GM23338 (cell line): ENCODE results near the gene ADGRV1. TPM values are rescaled to one million over a fixed set of nuclear protein-coding genes. Genes with fewer than 3 reads are reported as not detected.

Source experiments
- ATAC-seq: fragments of 200-7000 bp; cut with Tn5 transposase; 3 replicates; pipeline ENCODE4 v1.9.1; 2020
- DNase-seq: peaks from one replicate; pipeline ENCODE4 v3.0.0-alpha.2; 2015; ENCODE audit warnings: low spot score
- H2AFZ ChIP-seq: fragments of 200-600 bp; sonication (generic); 2 replicates; pipeline ENCODE4 v1.8.0; 2016; ENCODE audit warnings: antibody characterized with exemption, mild to moderate bottlenecking, moderate library complexity
- H3F3A ChIP-seq: fragments of 200-600 bp; sonication (generic); replicated peaks from 2 replicates; pipeline ENCODE4 v1.8.0; 2017; ENCODE audit warnings: antibody characterized with exemption, mixed run types, low read depth
- H3K27ac ChIP-seq: fragments of 200-600 bp; sonication (generic); 2 replicates; pipeline ENCODE4 v1.6.1; 2016; ENCODE audit warnings: low read depth
- H3K27me3 ChIP-seq: fragments of 200-600 bp; sonication (generic); 2 replicates; pipeline ENCODE4 v1.8.0; 2016; ENCODE audit warnings: mild to moderate bottlenecking, mixed run types, moderate library complexity; ENCODE audit not compliant: insufficient read depth
- H3K36me3 ChIP-seq: fragments of 200-600 bp; sonication (generic); 2 replicates; pipeline ENCODE4 v1.8.0; 2016; ENCODE audit warnings: mild to moderate bottlenecking; ENCODE audit not compliant: insufficient read depth
- H3K4me1 ChIP-seq: fragments of 200-600 bp; sonication (generic); 2 replicates; pipeline ENCODE4 v1.8.0; 2016; ENCODE audit warnings: mild to moderate bottlenecking, moderate library complexity; ENCODE audit not compliant: insufficient read depth
- H3K4me2 ChIP-seq: fragments of 200-600 bp; sonication (generic); 2 replicates; pipeline ENCODE4 v1.7.1; 2017; ENCODE audit warnings: mixed run types
- H3K4me3 ChIP-seq: fragments of 200-600 bp; sonication (generic); 2 replicates; pipeline ENCODE4 v1.6.1; 2016; ENCODE audit warnings: mixed run types
- H3K79me2 ChIP-seq: fragments of 200-600 bp; sonication (generic); replicated peaks from 2 replicates; pipeline ENCODE4 v1.8.0; 2017; ENCODE audit warnings: mild to moderate bottlenecking; ENCODE audit not compliant: insufficient read depth
- H3K9me2 ChIP-seq: fragments of 200-600 bp; sonication (generic); 2 replicates; pipeline ENCODE4 v1.8.0; 2017; ENCODE audit not compliant: insufficient read depth
- H4K20me1 ChIP-seq: fragments of 200-600 bp; sonication (generic); replicated peaks from 2 replicates; pipeline ENCODE4 v1.8.0; 2017; ENCODE audit warnings: mild to moderate bottlenecking; ENCODE audit not compliant: insufficient read depth
- H3K27ac Mint-ChIP-seq: 2 replicates; pipeline ENCODE4 v1.8.0; 2020; ENCODE audit warnings: inconsistent platforms, mild to moderate bottlenecking, moderate library complexity, mixed read lengths
- H3K27me3 Mint-ChIP-seq: 3 replicates; pipeline ENCODE4 v1.8.0; 2022; ENCODE audit warnings: low read depth, mild to moderate bottlenecking, moderate library complexity, mixed read lengths, inconsistent platforms; ENCODE audit not compliant: insufficient read depth, poor library complexity
- H3K36me3 Mint-ChIP-seq: 3 replicates; pipeline ENCODE4 v1.8.0; 2021; ENCODE audit warnings: low read depth, mild to moderate bottlenecking, inconsistent platforms, moderate library complexity, mixed read lengths
- H3K4me1 Mint-ChIP-seq: 3 replicates; pipeline ENCODE4 v1.8.0; 2020; ENCODE audit warnings: mild to moderate bottlenecking, inconsistent platforms, mixed read lengths
- H3K4me3 Mint-ChIP-seq: 3 replicates; pipeline ENCODE4 v1.8.0; 2021; ENCODE audit warnings: moderate library complexity, mild to moderate bottlenecking, inconsistent platforms, mixed read lengths
- H3K9me3 Mint-ChIP-seq: 3 replicates; pipeline ENCODE4 v1.8.0; 2020; ENCODE audit warnings: moderate library complexity, mild to moderate bottlenecking, inconsistent platforms, mixed read lengths
- CREB1 ChIP-seq: fragments of 250-450 bp; sonication (Bioruptor Pico); IDR thresholded peaks from 2 replicates; pipeline ENCODE4 v1.5.0; 2020; ENCODE audit warnings: low read depth, mild to moderate bottlenecking, moderate library complexity
- EZH2 ChIP-seq: fragments of 200-600 bp; sonication (generic); IDR thresholded peaks from one replicate; pipeline ENCODE4 v1.8.0; 2017; ENCODE audit warnings: antibody characterized with exemption, mild to moderate bottlenecking, low read depth; ENCODE audit not compliant: unreplicated experiment
- EZH2phosphoT487 ChIP-seq: fragments of 200-600 bp; sonication (generic); IDR thresholded peaks from one replicate; pipeline ENCODE4 v1.8.1; 2018; ENCODE audit warnings: antibody characterized with exemption; ENCODE audit not compliant: unreplicated experiment
- JUNB ChIP-seq: IDR thresholded peaks from one replicate; pipeline ENCODE4 v1.6.1; 2016; ENCODE audit warnings: antibody characterized with exemption; ENCODE audit not compliant: unreplicated experiment
- NANOG ChIP-seq: IDR thresholded peaks from 2 replicates; pipeline ENCODE4 v1.6.1; 2016; ENCODE audit warnings: antibody characterized with exemption, borderline replicate concordance
- POLR2AphosphoS5 ChIP-seq: IDR thresholded peaks from 2 replicates; pipeline ENCODE4 v1.6.1; 2016; ENCODE audit warnings: antibody characterized with exemption, low read depth
- STAT1 ChIP-seq: IDR thresholded peaks from one replicate; pipeline ENCODE4 v1.6.1; 2016; ENCODE audit warnings: antibody characterized with exemption; ENCODE audit not compliant: unreplicated experiment
- ZNF114 ChIP-seq: fragments of 250-450 bp; sonication (Bioruptor Pico); IDR thresholded peaks from 2 replicates; pipeline ENCODE4 v1.5.0; 2020; ENCODE audit warnings: mild to moderate bottlenecking, moderate library complexity
- polyA plus RNA-seq: library from polyadenylated mRNA; unstranded; fragments of >200 nt; fragmentation: Nextera tagmentation; extraction: Ambion mirVana; gene quantifications from 2 replicates; pipeline ENCODE4 v1.2.1, GENCODE V29; 2016
- total RNA-seq: library from RNA; depleted of rRNA; stranded (reverse); fragments of >200 nt; shearing (Covaris generic); gene quantifications from 2 replicates; pipeline ENCODE4 v1.2.3, GENCODE V29; 2014
- TF ChIP-seq, protein P1 (sequence below): IDR thresholded peaks from 2 replicates; pipeline ENCODE4 v1.6.1; 2016; ENCODE audit warnings: antibody characterized with exemption
- TF ChIP-seq, protein P2 (sequence below): fragments of 250-450 bp; sonication (Bioruptor Pico); IDR thresholded peaks from 2 replicates; pipeline ENCODE4 v1.5.0; 2020; ENCODE audit warnings: mild to moderate bottlenecking, moderate library complexity
- TF ChIP-seq, protein P3 (sequence below), 2 experiments: fragments of 200-600 bp in 1 of 2; sonication (generic) in 1 of 2; conservative IDR thresholded peaks; 2 replicates each; pipeline versions ENCODE4 v1.5.1 to v1.6.1; 2016 to 2017; ENCODE audit warnings: antibody characterized with exemption in 2 of 2, low read depth in 2 of 2, mild to moderate bottlenecking in 2 of 2, moderate library complexity in 1 of 2

ADGRV1 gene
- total and polyA plus RNA-seq, 2 experiments from 2014 or later, result 46.1 to 149 TPM

DNA sequence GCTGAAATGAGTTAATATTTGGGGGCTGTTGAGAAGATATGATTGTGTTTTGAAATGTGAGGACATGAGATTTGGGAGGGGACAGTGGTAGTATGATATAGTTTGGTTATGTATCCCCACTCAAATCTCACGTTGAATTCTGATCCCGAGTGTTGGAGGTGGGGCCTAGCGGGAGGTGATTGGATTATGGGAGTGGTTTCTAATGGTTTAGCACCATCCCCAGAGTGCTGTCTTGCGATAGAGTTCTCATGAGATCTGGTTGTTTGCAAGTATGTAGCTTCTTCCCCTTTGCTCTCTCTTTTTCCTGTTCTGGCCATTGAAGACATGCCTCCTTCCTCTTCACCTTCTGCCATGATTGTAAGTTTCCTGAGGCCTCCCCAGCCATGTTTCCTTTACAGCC, 438.5 kb downstream of the ADGRV1 start:
- no peaks in the 10 kb centered on the region for H3K9me2 ChIP-seq
- no peaks in the 10 kb centered on the region for H3K27me3 ChIP-seq
- no peak for TF ChIP-seq STAT1
- TF ChIP-seq, protein P1, sequence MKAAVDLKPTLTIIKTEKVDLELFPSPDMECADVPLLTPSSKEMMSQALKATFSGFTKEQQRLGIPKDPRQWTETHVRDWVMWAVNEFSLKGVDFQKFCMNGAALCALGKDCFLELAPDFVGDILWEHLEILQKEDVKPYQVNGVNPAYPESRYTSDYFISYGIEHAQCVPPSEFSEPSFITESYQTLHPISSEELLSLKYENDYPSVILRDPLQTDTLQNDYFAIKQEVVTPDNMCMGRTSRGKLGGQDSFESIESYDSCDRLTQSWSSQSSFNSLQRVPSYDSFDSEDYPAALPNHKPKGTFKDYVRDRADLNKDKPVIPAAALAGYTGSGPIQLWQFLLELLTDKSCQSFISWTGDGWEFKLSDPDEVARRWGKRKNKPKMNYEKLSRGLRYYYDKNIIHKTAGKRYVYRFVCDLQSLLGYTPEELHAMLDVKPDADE, result no peak
- TF ChIP-seq ZNF114 (CRISPR knock-in tag), result no peak
- no peak for TF ChIP-seq CREB1 (CRISPR knock-in tag)
- TF ChIP-seq EZH2, result no peak
- TF ChIP-seq POLR2AphosphoS5, result no peak
- TF ChIP-seq, protein P2, sequence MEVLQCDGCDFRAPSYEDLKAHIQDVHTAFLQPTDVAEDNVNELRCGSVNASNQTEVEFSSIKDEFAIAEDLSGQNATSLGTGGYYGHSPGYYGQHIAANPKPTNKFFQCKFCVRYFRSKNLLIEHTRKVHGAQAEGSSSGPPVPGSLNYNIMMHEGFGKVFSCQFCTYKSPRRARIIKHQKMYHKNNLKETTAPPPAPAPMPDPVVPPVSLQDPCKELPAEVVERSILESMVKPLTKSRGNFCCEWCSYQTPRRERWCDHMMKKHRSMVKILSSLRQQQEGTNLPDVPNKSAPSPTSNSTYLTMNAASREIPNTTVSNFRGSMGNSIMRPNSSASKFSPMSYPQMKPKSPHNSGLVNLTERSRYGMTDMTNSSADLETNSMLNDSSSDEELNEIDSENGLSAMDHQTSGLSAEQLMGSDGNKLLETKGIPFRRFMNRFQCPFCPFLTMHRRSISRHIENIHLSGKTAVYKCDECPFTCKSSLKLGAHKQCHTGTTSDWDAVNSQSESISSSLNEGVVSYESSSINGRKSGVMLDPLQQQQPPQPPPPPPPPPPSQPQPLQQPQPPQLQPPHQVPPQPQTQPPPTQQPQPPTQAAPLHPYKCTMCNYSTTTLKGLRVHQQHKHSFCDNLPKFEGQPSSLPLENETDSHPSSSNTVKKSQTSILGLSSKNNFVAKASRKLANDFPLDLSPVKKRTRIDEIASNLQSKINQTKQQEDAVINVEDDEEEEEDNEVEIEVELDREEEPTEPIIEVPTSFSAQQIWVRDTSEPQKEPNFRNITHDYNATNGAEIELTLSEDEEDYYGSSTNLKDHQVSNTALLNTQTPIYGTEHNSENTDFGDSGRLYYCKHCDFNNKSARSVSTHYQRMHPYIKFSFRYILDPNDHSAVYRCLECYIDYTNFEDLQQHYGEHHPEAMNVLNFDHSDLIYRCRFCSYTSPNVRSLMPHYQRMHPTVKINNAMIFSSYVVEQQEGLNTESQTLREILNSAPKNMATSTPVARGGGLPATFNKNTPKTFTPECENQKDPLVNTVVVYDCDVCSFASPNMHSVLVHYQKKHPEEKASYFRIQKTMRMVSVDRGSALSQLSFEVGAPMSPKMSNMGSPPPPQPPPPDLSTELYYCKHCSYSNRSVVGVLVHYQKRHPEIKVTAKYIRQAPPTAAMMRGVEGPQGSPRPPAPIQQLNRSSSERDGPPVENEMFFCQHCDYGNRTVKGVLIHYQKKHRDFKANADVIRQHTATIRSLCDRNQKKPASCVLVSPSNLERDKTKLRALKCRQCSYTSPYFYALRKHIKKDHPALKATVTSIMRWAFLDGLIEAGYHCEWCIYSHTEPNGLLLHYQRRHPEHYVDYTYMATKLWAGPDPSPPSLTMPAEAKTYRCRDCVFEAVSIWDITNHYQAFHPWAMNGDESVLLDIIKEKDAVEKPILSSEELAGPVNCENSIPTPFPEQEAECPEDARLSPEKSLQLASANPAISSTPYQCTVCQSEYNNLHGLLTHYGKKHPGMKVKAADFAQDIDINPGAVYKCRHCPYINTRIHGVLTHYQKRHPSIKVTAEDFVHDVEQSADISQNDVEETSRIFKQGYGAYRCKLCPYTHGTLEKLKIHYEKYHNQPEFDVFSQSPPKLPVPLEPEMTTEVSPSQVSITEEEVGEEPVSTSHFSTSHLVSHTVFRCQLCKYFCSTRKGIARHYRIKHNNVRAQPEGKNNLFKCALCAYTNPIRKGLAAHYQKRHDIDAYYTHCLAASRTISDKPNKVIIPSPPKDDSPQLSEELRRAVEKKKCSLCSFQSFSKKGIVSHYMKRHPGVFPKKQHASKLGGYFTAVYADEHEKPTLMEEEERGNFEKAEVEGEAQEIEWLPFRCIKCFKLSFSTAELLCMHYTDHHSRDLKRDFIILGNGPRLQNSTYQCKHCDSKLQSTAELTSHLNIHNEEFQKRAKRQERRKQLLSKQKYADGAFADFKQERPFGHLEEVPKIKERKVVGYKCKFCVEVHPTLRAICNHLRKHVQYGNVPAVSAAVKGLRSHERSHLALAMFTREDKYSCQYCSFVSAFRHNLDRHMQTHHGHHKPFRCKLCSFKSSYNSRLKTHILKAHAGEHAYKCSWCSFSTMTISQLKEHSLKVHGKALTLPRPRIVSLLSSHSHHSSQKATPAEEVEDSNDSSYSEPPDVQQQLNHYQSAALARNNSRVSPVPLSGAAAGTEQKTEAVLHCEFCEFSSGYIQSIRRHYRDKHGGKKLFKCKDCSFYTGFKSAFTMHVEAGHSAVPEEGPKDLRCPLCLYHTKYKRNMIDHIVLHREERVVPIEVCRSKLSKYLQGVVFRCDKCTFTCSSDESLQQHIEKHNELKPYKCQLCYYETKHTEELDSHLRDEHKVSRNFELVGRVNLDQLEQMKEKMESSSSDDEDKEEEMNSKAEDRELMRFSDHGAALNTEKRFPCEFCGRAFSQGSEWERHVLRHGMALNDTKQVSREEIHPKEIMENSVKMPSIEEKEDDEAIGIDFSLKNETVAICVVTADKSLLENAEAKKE (CRISPR knock-in tag), result no peak
- TF ChIP-seq, protein P3, sequence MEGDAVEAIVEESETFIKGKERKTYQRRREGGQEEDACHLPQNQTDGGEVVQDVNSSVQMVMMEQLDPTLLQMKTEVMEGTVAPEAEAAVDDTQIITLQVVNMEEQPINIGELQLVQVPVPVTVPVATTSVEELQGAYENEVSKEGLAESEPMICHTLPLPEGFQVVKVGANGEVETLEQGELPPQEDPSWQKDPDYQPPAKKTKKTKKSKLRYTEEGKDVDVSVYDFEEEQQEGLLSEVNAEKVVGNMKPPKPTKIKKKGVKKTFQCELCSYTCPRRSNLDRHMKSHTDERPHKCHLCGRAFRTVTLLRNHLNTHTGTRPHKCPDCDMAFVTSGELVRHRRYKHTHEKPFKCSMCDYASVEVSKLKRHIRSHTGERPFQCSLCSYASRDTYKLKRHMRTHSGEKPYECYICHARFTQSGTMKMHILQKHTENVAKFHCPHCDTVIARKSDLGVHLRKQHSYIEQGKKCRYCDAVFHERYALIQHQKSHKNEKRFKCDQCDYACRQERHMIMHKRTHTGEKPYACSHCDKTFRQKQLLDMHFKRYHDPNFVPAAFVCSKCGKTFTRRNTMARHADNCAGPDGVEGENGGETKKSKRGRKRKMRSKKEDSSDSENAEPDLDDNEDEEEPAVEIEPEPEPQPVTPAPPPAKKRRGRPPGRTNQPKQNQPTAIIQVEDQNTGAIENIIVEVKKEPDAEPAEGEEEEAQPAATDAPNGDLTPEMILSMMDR (conservative IDR thresholded peaks at IDR 0.05; ENCODE audit: low read depth in 2 of 2), result no peak
- TF ChIP-seq EZH2phosphoT487, result no peak
- no peak for TF ChIP-seq JUNB
- no peak for TF ChIP-seq NANOG
- Mint-ChIP-seq H3K4me1 (no peaks in the 10 kb centered on the region; the same call in 2 of the 3 replicates), H3K9me3 (peaks cover 15% of the 10 kb centered on the region), H3K4me3 (no peak overlapping the region), H3K36me3 (peaks cover 39% of the 10 kb centered on the region), H3K27ac (no peak overlapping the region), H3K27me3 (no peaks in the 10 kb centered on the region)
- ATAC-seq (no peak), DNase-seq (no peak)
- no peaks in the 10 kb centered on the region for H3K4me1 ChIP-seq
- no peaks in the 10 kb centered on the region for H3F3A ChIP-seq
- H3K4me2 ChIP-seq, result no peak overlapping the region
- no peak overlapping the region for H2AFZ ChIP-seq
- H4K20me1 ChIP-seq, result no peaks in the 10 kb centered on the region
- no peak overlapping the region for H3K27ac ChIP-seq
- no peaks in the 10 kb centered on the region for H3K36me3 ChIP-seq
- H3K4me3 ChIP-seq, result no peak overlapping the region
- H3K79me2 ChIP-seq, result no peaks in the 10 kb centered on the region; the same call in 1 of the 2 replicates
